Activated gamma-delta T cell treated with Interleukin-2 at 50 U/mL for 16 hours (primary cell): ENCODE measurements around the gene RGS11.

Experiments
- DNase-seq: peaks from one replicate; pipeline ENCODE4 v3.0.0-alpha.2; 2020

Gene RGS11

GRCh38 chr16:228151-228851 lies 47.4 kb downstream of the RGS11 start:
- no peak for DNase-seq

- no peak for DNase-seq
Measured at GRCh38 chr16:220021-220420, 55.7 kb downstream of the RGS11 start.
